ENCODE results near the gene COL18A1.
"Not testable (repeated sequence)": the region's sequence is repeated elsewhere in the genome, so short reads cannot be mapped to it uniquely, and the experiment has no call there.

COL18A1 gene

DNA sequence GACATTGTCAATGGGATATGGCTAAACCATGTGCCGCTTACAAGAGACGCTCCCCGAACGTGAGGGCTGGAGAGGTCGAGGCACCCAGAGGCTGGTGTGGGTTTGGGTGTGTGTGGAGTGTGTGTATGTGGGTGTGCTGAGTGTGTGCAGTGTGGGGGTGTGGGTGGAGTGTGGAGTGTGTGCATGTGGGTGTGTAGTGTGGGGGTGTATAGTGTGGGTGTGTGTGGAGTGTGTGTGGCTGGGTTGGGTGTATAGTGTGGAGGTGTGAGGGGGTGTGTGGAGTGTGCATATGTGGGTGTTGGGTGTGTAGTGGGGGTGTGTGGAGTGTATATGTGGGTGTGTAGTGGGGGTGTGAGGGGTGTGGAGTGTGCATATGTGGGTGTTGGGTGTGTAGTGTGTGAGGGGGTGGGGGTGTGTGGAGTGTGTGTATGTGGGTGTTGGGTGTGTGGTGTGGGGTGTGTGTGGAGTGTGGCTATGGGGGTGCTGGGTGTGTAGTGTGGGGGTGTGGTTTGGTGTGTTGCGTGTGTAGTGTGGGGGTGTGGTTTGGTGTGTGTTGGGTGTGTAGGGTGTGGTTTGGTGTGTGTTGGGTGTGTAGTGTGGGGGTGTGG is 95.1 kb downstream of the COL18A1 start:
- Mint-ChIP-seq H3K27ac (no peak overlapping the region), H3K4me1 (ENCODE audit: low read depth) (no peaks in the 10 kb centered on the region), H3K27me3 (peaks cover 11% of the 10 kb centered on the region), H3K9me3 (no peaks in the 10 kb centered on the region), H3K36me3 (ENCODE audit: low read depth) (peaks cover 12% of the 10 kb centered on the region), H3K4me3 (no peak overlapping the region)
- intact Hi-C loops (cut with micrococcal nuclease): no loop called here

DNA sequence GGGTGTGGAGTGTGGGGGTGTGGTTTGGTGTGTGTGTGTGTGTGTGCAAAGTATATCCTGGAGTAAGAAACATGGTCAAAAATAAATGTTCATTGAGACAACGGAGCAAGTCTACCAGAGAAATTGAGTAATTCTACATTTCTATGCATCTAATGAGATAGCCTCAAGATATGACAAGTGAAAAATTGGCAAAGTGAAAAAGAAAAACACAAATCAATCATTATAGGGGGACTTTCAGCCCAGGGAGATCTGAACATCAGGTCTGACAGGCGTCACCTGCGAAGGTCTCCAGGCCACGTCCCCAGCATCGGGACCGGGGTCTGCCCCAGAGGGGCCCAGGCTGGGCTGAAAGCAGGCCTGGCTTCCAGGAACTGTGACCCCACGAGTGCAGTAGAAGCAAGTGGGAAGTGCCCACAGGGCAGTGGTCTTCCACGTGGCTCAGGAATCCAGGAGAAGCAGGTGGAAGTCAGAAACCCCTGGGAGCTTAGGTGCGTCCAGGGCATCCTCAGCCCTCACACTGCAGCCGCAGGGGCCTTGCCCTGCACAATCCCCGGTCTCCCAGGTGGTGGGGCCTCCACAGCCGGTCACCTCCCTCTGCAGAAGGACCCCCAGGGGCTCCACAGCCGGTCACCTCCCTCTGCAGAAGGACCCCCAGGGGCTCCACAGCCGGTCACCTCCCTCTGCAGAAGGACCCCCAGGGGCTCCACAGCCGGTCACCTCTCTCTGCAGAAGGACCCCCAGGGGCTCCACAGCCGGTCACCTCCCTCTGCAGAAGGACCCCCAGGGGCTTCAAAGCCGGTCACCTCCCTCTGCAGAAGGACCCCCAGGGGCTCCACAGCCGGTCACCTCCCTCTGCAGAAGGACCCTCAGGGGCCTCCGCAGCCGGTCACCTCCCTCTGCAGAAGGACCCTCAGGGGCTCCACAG is 96.4 kb downstream of the COL18A1 start:
- H3K27ac Mint-ChIP-seq; intact Hi-C loops (cut with micrococcal nuclease); H3K4me3 Mint-ChIP-seq; H3K4me1 Mint-ChIP-seq (ENCODE audit: low read depth); H3K9me3 Mint-ChIP-seq; H3K36me3 Mint-ChIP-seq (ENCODE audit: low read depth): not testable (repeated sequence)
- peaks cover 11% of the 10 kb centered on the region for H3K27me3 Mint-ChIP-seq

- Mint-ChIP-seq H3K4me1 (ENCODE audit: low read depth) (no peaks in the 10 kb centered on the region), H3K9me3 (no peaks in the 10 kb centered on the region), H3K4me3 (no peak overlapping the region), H3K36me3 (ENCODE audit: low read depth) (peaks cover 8% of the 10 kb centered on the region), H3K27ac (no peak overlapping the region), H3K27me3 (peaks cover 13% of the 10 kb centered on the region)
- intact Hi-C loops (cut with micrococcal nuclease): no loop called here
Measured at GRCh38 chr21:45502006-45502345, 97.0 kb downstream of the COL18A1 start.

GRCh38 chr21:45502600-45502999 is 97.6 kb downstream of the COL18A1 start:
- Mint-ChIP-seq H3K36me3 (ENCODE audit: low read depth) (peaks cover 2% of the 10 kb centered on the region), H3K27me3 (peaks cover 11% of the 10 kb centered on the region), H3K9me3 (no peaks in the 10 kb centered on the region), H3K4me1 (ENCODE audit: low read depth) (no peaks in the 10 kb centered on the region), H3K4me3 (no peak overlapping the region), H3K27ac (no peak overlapping the region)
- intact Hi-C loops (cut with micrococcal nuclease): no loop called here

GRCh38 chr21:45503226-45503625 is 98.3 kb downstream of the COL18A1 start:
- H3K9me3 Mint-ChIP-seq; H3K27ac Mint-ChIP-seq; H3K4me3 Mint-ChIP-seq; intact Hi-C loops (cut with micrococcal nuclease); H3K4me1 Mint-ChIP-seq (ENCODE audit: low read depth); H3K36me3 Mint-ChIP-seq (ENCODE audit: low read depth): not testable (repeated sequence)
- peaks cover 11% of the 10 kb centered on the region for H3K27me3 Mint-ChIP-seq

- Mint-ChIP-seq H3K36me3 (ENCODE audit: low read depth) (no peaks in the 10 kb centered on the region), H3K4me1 (ENCODE audit: low read depth) (no peaks in the 10 kb centered on the region), H3K27ac (no peak overlapping the region), H3K9me3 (no peaks in the 10 kb centered on the region), H3K4me3 (no peak overlapping the region), H3K27me3 (peaks cover 5% of the 10 kb centered on the region)
- intact Hi-C loops (cut with micrococcal nuclease): no loop called here
Measured at GRCh38 chr21:45504021-45504515, 99.1 kb downstream of the COL18A1 start.

- Mint-ChIP-seq H3K4me3 (no peak overlapping the region), H3K27me3 (peaks cover 2% of the 10 kb centered on the region), H3K4me1 (ENCODE audit: low read depth) (no peaks in the 10 kb centered on the region), H3K9me3 (no peaks in the 10 kb centered on the region), H3K27ac (no peak overlapping the region), H3K36me3 (ENCODE audit: low read depth) (no peaks in the 10 kb centered on the region)
- intact Hi-C loops (cut with micrococcal nuclease): no loop called here
Measured at GRCh38 chr21:45504516-45505415, 99.8 kb downstream of the COL18A1 start.

- Mint-ChIP-seq H3K4me3 (no peak overlapping the region), H3K27me3 (peaks cover 2% of the 10 kb centered on the region), H3K27ac (no peak overlapping the region), H3K4me1 (ENCODE audit: low read depth) (no peaks in the 10 kb centered on the region), H3K9me3 (no peaks in the 10 kb centered on the region), H3K36me3 (ENCODE audit: low read depth) (peaks cover 8% of the 10 kb centered on the region)
- intact Hi-C loops (cut with micrococcal nuclease): no loop called here
Measured at GRCh38 chr21:45505416-45506021, 100.6 kb downstream of the COL18A1 start.

GRCh38 chr21:45506241-45506817 is 101.4 kb downstream of the COL18A1 start:
- no peaks in the 10 kb centered on the region for H3K9me3 Mint-ChIP-seq
- peaks cover 2% of the 10 kb centered on the region for H3K27me3 Mint-ChIP-seq
- no peak overlapping the region for H3K27ac Mint-ChIP-seq
- intact Hi-C loops (cut with micrococcal nuclease): no loop called here
- no peak overlapping the region for H3K4me3 Mint-ChIP-seq
- no peaks in the 10 kb centered on the region for H3K4me1 Mint-ChIP-seq (ENCODE audit: low read depth)
- H3K36me3 Mint-ChIP-seq (ENCODE audit: low read depth): peaks cover 16% of the 10 kb centered on the region

DNA sequence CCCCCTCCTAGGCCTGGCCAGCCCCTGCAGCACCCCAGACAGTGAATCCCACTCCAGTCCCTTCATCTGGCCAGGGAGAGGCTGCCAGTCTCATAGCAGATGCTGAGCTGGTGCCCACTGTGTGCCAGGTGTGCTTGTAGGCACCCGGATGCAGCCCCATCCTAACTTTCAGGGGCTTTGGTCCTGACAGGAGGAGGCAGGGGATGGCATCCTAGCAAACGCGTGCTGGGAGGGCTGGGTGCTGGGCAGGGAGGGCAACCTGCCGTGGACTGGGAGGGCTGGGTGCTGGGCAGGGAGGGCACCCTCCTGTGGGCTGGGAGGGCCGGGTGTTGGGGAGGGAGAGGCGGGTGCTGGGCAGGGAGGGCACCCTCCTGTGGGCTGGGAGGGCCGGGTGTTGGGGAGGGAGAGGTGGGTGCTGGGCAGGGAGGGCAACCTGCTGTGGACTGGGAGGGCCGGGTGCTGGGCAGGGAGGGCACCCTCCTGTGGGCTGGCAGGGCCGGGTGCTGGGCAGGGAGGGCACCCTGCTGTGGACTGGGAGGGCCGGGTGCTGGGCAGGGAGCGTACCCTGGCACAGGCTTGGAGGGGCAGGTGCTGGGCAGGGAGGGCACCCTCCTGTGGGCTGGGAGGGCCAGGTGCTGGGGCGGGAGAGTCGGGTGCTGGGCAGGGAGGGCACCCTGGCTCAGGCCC is 102.0 kb downstream of the COL18A1 start:
- intact Hi-C loops (cut with micrococcal nuclease): no loop called here
- Mint-ChIP-seq H3K27me3 (peaks cover 2% of the 10 kb centered on the region), H3K9me3 (no peaks in the 10 kb centered on the region), H3K4me1 (ENCODE audit: low read depth) (no peaks in the 10 kb centered on the region), H3K36me3 (ENCODE audit: low read depth) (peaks cover 22% of the 10 kb centered on the region), H3K4me3 (no peak overlapping the region), H3K27ac (no peak overlapping the region)

GRCh38 chr21:45507523-45507875 is 102.5 kb downstream of the COL18A1 start:
- no peak overlapping the region for H3K27ac Mint-ChIP-seq
- H3K4me3 Mint-ChIP-seq: no peak overlapping the region
- no peaks in the 10 kb centered on the region for H3K9me3 Mint-ChIP-seq
- intact Hi-C loops (cut with micrococcal nuclease): no loop called here
- H3K27me3 Mint-ChIP-seq: peaks cover 2% of the 10 kb centered on the region
- peaks cover 27% of the 10 kb centered on the region for H3K36me3 Mint-ChIP-seq (ENCODE audit: low read depth)
- H3K4me1 Mint-ChIP-seq (ENCODE audit: low read depth): no peaks in the 10 kb centered on the region

DNA sequence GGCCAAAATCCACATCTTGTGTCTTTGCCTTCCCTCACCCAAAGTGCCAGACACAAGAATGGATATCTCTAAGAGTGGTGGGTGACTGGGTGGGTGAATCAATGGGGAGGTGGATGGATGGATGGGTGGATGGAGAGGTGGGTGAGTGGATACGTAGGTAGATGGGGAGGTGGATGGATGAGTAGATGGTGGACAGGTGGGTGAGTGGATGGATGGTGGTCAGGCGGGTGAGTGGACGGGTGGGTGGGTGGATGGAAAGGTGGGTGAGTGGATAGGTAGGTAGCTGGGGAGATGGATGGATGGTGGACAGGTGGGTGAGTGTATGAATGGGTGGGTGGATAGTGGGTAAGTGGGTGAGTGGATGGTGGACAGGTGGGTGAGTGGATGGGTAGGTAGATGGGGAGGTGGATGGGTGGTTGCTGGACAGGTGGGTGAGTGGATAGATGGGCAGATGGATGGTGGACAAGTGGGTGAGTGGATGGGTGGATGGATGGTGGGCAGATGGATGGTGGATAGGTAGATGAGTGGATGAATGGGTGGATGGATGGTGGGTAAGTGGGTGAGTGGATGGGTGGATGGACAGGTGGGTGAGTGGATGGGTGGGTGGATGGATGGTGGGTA is 103.0 kb downstream of the COL18A1 start:
- Mint-ChIP-seq H3K27me3 (peaks cover 2% of the 10 kb centered on the region), H3K27ac (no peak overlapping the region), H3K9me3 (no peaks in the 10 kb centered on the region), H3K36me3 (ENCODE audit: low read depth) (peaks cover 32% of the 10 kb centered on the region), H3K4me1 (ENCODE audit: low read depth) (no peaks in the 10 kb centered on the region), H3K4me3 (no peak overlapping the region)
- intact Hi-C loops (cut with micrococcal nuclease): no loop called here

All from dendritic cell treated with granulocyte-macrophage colony-stimulating factor and Interleukin-4, amounts not matched to agents 40 ng/mL and 50 ng/mL, for 4 days (primary cell).